ENCODE measurements around the gene KCNT2. TPM values are rescaled to one million over a fixed set of nuclear protein-coding genes. Genes with fewer than 3 reads are reported as not detected.
A peak's percentile ranks its signal among the peaks of the same experiment; 100 is the strongest.

The KCNT2 gene
- total RNA-seq, 4 donors from 2014 or later: 0.35 to 2.3 (median 0.91) TPM; not detected in 1

GRCh38 chr1:196400478-196401451 is 207.5 kb downstream of the KCNT2 start:
- WGBS, 2 donors: 47 to 58% methylated on average over 7 of the region's 7 CpGs
- H3K27ac ChIP-seq: peak overlapping the region in 1 of 4 donors; percentile 39

GRCh38 chr1:196399713-196400112 is 208.5 kb downstream of the KCNT2 start:
- no peak for TF ChIP-seq POLR2A (IDR thresholded peaks at IDR 0.05)
- TF ChIP-seq, protein P1, sequence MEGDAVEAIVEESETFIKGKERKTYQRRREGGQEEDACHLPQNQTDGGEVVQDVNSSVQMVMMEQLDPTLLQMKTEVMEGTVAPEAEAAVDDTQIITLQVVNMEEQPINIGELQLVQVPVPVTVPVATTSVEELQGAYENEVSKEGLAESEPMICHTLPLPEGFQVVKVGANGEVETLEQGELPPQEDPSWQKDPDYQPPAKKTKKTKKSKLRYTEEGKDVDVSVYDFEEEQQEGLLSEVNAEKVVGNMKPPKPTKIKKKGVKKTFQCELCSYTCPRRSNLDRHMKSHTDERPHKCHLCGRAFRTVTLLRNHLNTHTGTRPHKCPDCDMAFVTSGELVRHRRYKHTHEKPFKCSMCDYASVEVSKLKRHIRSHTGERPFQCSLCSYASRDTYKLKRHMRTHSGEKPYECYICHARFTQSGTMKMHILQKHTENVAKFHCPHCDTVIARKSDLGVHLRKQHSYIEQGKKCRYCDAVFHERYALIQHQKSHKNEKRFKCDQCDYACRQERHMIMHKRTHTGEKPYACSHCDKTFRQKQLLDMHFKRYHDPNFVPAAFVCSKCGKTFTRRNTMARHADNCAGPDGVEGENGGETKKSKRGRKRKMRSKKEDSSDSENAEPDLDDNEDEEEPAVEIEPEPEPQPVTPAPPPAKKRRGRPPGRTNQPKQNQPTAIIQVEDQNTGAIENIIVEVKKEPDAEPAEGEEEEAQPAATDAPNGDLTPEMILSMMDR (IDR thresholded peaks at IDR 0.05): no peak
- Histone ChIP-seq H3K4me1 (peaks cover 0 to 11% (median 0%) of the 10 kb centered on the region in 3 donors), H3K27me3 (no peaks in the 10 kb centered on the region), H3K27ac (no peak overlapping the region), H3K36me3 (no peaks in the 10 kb centered on the region), H3K9me3 (no peaks in the 10 kb centered on the region), H3K4me3 (no peak overlapping the region)
- intact Hi-C loops (cut with DNase I): no loop called here
- 74 to 80% methylated on average over 2 of the region's 2 CpGs for WGBS, 2 donors
- DNase-seq: no peak

More at GRCh38 chr1:196400478-196401451, 207.5 kb downstream of the KCNT2 start:
- Histone ChIP-seq H3K27me3 (no peaks in the 10 kb centered on the region), H3K36me3 (no peaks in the 10 kb centered on the region), H3K4me1 (peaks cover 0 to 11% (median 0%) of the 10 kb centered on the region in 3 donors), H3K4me3 (no peak overlapping the region), H3K9me3 (no peaks in the 10 kb centered on the region)
- no peak for DNase-seq
- intact Hi-C loops (cut with DNase I): no loop called here
- TF ChIP-seq, protein P1 (IDR thresholded peaks at IDR 0.05): no peak
- TF ChIP-seq POLR2A (IDR thresholded peaks at IDR 0.05): no peak

- Histone ChIP-seq H3K9me3 (no peaks in the 10 kb centered on the region), H3K4me3 (no peak overlapping the region), H3K36me3 (no peaks in the 10 kb centered on the region), H3K27ac (no peak overlapping the region), H3K4me1 (peaks cover 0 to 3% (median 0%) of the 10 kb centered on the region in 3 donors), H3K27me3 (no peaks in the 10 kb centered on the region)
- 41 to 51% methylated on average over 4 of the region's 4 CpGs for WGBS, 2 donors
- intact Hi-C loops (cut with DNase I): no loop called here
- no peak for DNase-seq
- no peak for TF ChIP-seq POLR2A (IDR thresholded peaks at IDR 0.05)
- TF ChIP-seq, protein P1 (IDR thresholded peaks at IDR 0.05): no peak
Observed at GRCh38 chr1:196393742-196394141, 214.5 kb downstream of the KCNT2 start.

DNA sequence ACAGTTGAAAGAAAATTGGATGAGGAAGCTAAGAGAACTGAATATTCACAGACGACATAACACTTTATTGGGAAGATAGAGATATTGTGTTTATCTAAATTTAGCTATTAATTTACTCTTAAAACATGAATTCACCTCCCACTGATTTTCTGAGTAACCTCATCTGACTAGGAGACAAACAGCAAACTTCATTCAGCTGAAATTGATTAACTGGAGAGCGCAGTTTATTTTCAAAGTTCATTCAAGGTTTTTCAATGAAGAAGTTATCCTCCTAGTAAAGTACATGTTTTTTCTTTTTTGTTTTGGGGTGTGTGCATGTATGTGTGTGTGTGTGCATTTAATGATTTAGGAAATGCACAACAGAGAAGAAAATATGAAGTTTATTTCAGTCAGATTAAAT is 215.0 kb downstream of the KCNT2 start:
- 74 to 84% methylated on average over 2 of the region's 2 CpGs for WGBS, 2 donors
- no peak for DNase-seq

More for the DNA sequence above, 215.0 kb downstream of the KCNT2 start:
- Histone ChIP-seq H3K27me3 (no peaks in the 10 kb centered on the region), H3K4me1 (peaks cover 0 to 3% (median 0%) of the 10 kb centered on the region in 3 donors), H3K9me3 (no peaks in the 10 kb centered on the region), H3K27ac (no peak overlapping the region), H3K4me3 (no peak overlapping the region), H3K36me3 (no peaks in the 10 kb centered on the region)
- intact Hi-C loops (cut with DNase I): no loop called here
- no peak for TF ChIP-seq POLR2A (IDR thresholded peaks at IDR 0.05)
- TF ChIP-seq, protein P1 (IDR thresholded peaks at IDR 0.05): no peak

Data from esophagus squamous epithelium (tissue), 5 donors.